Spinal cord (tissue), 10 donors: Measurements from ENCODE around the gene GNA12. TPM values are rescaled to one million over a fixed set of nuclear protein-coding genes. Genes with fewer than 3 reads are reported as not detected.

Source experiments
- DNase-seq, 6 donors: peaks; one replicate each; pipeline versions ENCODE4 v3.0.0 to v3.0.0-alpha.2; 2013 to 2015; ENCODE audit warnings: low spot score in 6 of 6, low read depth in 4 of 6
- H3K27ac ChIP-seq: one replicate; pipeline ENCODE4 v1.5.1; 2013; ENCODE audit warnings: low read depth, low read length, control low read depth
- H3K27me3 ChIP-seq: one replicate; pipeline ENCODE4 v1.6.1; 2013; ENCODE audit warnings: low read length; ENCODE audit not compliant: control insufficient read depth, insufficient read depth
- H3K36me3 ChIP-seq: one replicate; pipeline ENCODE4 v1.6.1; 2013; ENCODE audit warnings: low read length; ENCODE audit not compliant: control insufficient read depth, insufficient read depth
- H3K4me1 ChIP-seq: one replicate; pipeline ENCODE4 v1.6.1; 2013; ENCODE audit warnings: low read length; ENCODE audit not compliant: control insufficient read depth, insufficient read depth
- H3K4me3 ChIP-seq: one replicate; pipeline ENCODE4 v1.5.1; 2013; ENCODE audit warnings: low read depth, low read length, control low read depth
- H3K9me3 ChIP-seq: one replicate; pipeline ENCODE4 v1.6.1; 2013; ENCODE audit warnings: low read length; ENCODE audit not compliant: control insufficient read depth, insufficient read depth
- WGBS: methylation state at CpG from one replicate; pipeline ENCODE4 v1.1.5; 2013; ENCODE audit warnings: missing lambda C conversion rate; ENCODE audit not compliant: insufficient coverage; 5-methylcytosine and 5-hydroxymethylcytosine counted together
- polyA plus RNA-seq, 2 donors: library from polyadenylated mRNA; unstranded; fragments of 120-200 nt; gene quantifications; one replicate each; pipeline ENCODE4 v1.2.1, GENCODE V29; 2013; ENCODE audit not compliant: insufficient read length in 2 of 2
- total RNA-seq, 2 donors: library from RNA; depleted of rRNA in 1 of 2; stranded (reverse); fragments of 120-200 nt in 1 of 2; fragments of >200 nt in 1 of 2; gene quantifications; one replicate each; pipeline versions ENCODE4 v1.2.3 to v1.2.4, GENCODE V29; 2013 to 2014
- donor health status: healthy.

Gene GNA12
- total and polyA plus RNA-seq, 4 donors = 17.9 to 125 (median 64.9) TPM

GRCh38 chr7:2880874-2881533, 36.9 kb upstream of the GNA12 start:
- Histone ChIP-seq H3K4me3 (no peak overlapping the region), H3K4me1 (peaks cover 40% of the 10 kb centered on the region), H3K27me3 (no peaks in the 10 kb centered on the region), H3K9me3 (no peaks in the 10 kb centered on the region), H3K36me3 (no peaks in the 10 kb centered on the region), H3K27ac (no peak overlapping the region)
- peak in 1 of 6 donors; percentile 76 for DNase-seq
- WGBS = 56% methylated on average over 16 of the region's 18 CpGs

- H3K27me3 ChIP-seq = no peaks in the 10 kb centered on the region
- 74% methylated on average over 8 of the region's 8 CpGs for WGBS
- H3K4me1 ChIP-seq = peaks cover 43% of the 10 kb centered on the region
- no peaks in the 10 kb centered on the region for H3K36me3 ChIP-seq
- DNase-seq = peak in 1 of 6 donors; percentile 14
- H3K27ac ChIP-seq = no peak overlapping the region
- no peaks in the 10 kb centered on the region for H3K9me3 ChIP-seq
- H3K4me3 ChIP-seq = no peak overlapping the region
These were observed 35.9 kb upstream of the GNA12 start for GRCh38 chr7:2880051-2880450.

GRCh38 chr7:2879354-2879753, 35.2 kb upstream of the GNA12 start:
- peaks cover 43% of the 10 kb centered on the region for H3K4me1 ChIP-seq
- WGBS = 96% methylated on average over 8 of the region's 8 CpGs
- no peaks in the 10 kb centered on the region for H3K9me3 ChIP-seq
- DNase-seq = no peak
- H3K27ac ChIP-seq = no peak overlapping the region
- H3K4me3 ChIP-seq = no peak overlapping the region
- no peaks in the 10 kb centered on the region for H3K27me3 ChIP-seq
- no peaks in the 10 kb centered on the region for H3K36me3 ChIP-seq

DNA sequence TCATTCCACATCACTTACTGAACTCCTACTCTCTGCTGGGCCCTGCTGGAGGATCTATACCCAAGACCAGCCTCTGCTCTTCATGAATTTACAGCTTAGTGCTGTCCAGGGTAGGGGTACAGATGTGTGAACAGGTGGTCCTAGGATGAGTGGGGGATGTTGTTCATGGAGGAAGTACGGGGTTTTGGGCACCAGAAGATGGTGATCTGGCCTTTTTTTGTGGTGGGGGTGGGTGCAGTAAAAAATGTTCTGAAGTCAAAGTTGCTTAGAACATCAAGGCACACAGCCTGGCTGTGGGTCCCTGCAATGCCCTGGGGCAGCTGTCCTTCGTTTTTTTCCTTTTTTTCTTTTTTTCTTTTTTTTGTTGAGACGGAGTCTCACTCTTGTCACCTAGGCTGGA, 34.2 kb upstream of the GNA12 start:
- Histone ChIP-seq H3K27ac (no peak overlapping the region), H3K27me3 (no peaks in the 10 kb centered on the region), H3K4me1 (peaks cover 43% of the 10 kb centered on the region), H3K4me3 (no peak overlapping the region), H3K9me3 (no peaks in the 10 kb centered on the region), H3K36me3 (no peaks in the 10 kb centered on the region)
- DNase-seq = no peak
- 78% methylated on average over 2 of the region's 3 CpGs for WGBS

DNA sequence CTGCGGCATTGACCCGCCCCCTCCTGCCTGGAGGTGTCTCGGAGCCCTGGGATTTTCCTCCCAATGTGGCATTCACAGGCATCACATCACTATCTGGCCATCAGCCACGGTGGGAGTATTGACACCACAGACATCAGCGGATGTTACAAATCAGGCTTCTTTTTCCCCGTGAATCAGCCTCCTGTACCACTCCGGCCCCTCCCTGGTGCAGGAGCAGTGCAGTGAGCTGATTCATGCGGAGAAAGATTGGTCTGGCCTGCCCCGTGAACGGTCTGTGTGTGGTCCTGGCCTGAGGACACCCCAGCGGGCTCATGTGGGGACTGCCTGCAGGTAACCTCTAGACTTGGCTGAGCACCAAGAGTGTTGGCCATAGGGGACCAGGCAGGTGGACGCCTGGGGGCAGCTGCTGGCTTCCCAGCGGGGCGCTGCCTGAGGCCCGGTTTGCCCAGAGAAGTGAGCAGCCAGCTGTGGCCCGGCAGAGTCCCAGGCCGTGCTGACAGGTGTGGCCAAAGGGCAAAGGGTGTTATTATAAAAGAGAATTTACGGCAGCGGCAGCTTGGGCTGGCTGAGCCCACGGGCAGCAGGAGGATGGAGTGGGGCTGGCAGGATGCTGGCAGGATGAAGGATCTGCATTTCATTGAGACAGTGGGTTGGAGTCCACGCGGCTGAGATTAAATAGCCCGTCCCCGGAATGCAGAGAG, 32.1 kb upstream of the GNA12 start:
- no peak overlapping the region for H3K27ac ChIP-seq
- no peaks in the 10 kb centered on the region for H3K9me3 ChIP-seq
- 35% methylated on average over 18 of the region's 24 CpGs for WGBS
- peaks cover 26% of the 10 kb centered on the region for H3K4me1 ChIP-seq
- DNase-seq = peak in 1 of 6 donors; percentile 79
- H3K36me3 ChIP-seq = no peaks in the 10 kb centered on the region
- no peaks in the 10 kb centered on the region for H3K27me3 ChIP-seq
- no peak overlapping the region for H3K4me3 ChIP-seq

DNA sequence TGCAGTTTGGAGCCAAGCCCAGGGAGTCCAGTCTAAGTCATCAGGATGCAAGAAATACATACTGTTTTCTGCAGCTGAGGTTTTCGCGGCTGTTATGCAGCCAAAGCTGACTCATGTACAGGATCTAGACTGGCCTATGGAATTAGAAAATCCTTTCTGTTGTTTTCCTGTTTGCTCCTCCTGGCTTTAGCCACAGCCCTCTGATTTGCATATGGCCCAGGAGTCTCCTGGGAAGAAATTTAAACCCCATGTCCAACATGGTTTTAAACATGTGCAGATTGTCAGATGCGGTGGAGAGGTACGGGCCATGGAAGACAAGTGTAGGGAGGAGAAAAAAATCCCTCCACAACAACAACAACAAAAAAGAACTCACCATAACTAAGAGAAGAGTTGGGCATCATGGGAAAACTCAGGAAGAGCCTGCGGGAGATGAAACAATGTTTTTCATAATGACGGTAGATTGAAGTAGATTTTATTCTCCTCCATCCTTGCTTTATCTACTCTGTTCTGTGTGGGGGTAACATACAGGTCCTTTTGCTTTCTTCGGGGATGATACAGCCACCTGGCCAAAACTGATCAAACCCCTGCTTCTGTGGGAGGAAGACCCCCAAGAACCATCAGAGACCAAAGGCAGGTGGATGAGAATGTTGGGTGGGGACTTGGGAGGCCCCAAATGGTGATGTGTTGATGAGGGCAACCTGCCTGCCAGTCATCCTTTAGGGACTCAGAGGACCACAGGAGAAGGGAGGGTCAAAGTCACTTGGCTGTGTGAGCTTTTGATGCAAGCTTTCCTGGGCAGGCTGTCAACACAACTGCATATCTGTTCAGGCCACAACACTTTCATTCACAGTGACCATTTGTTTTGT, 29.8 kb upstream of the GNA12 start:
- Histone ChIP-seq H3K4me3 (no peak overlapping the region), H3K9me3 (no peaks in the 10 kb centered on the region), H3K27me3 (no peaks in the 10 kb centered on the region), H3K36me3 (no peaks in the 10 kb centered on the region), H3K4me1 (peaks cover 16% of the 10 kb centered on the region), H3K27ac (no peak overlapping the region)
- DNase-seq = peak in 1 of 6 donors; percentile 52
- WGBS = 82% methylated on average over 3 of the region's 7 CpGs

DNA sequence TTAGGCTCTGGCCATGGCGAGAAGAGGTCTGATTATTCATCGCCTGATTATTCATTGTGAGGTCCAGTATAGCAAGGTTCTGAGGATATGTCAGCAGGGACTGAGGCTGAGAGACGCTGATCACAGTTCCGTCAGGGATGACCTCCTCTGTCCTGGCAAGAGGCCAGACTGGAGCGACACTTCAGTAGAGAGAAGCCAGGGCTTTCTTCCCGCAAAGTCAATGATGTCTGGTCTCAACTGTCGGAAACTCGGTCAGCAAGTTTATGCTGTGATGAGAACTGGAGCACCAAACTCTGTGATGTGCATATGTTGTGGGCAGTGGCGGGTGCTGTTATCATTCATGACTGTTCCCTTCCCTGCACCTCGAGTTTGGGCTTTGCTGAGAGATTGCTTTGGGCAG, 29.0 kb upstream of the GNA12 start:
- DNase-seq = peak in 1 of 6 donors; percentile 51
- no peaks in the 10 kb centered on the region for H3K9me3 ChIP-seq
- H3K27ac ChIP-seq = no peak overlapping the region
- H3K36me3 ChIP-seq = no peaks in the 10 kb centered on the region
- H3K4me3 ChIP-seq = no peak overlapping the region
- H3K27me3 ChIP-seq = no peaks in the 10 kb centered on the region
- H3K4me1 ChIP-seq = peaks cover 16% of the 10 kb centered on the region
- 49% methylated on average over 10 of the region's 10 CpGs for WGBS

- no peaks in the 10 kb centered on the region for H3K36me3 ChIP-seq
- H3K27ac ChIP-seq = no peak overlapping the region
- H3K27me3 ChIP-seq = no peaks in the 10 kb centered on the region
- peaks cover 16% of the 10 kb centered on the region for H3K4me1 ChIP-seq
- DNase-seq = peak in 1 of 6 donors; percentile 70
- no peaks in the 10 kb centered on the region for H3K9me3 ChIP-seq
- no peak overlapping the region for H3K4me3 ChIP-seq
- WGBS = 73% methylated on average over 10 of the region's 10 CpGs
These were observed 28.3 kb upstream of the GNA12 start for GRCh38 chr7:2872296-2872874.

- Histone ChIP-seq H3K4me1 (peaks cover 4% of the 10 kb centered on the region), H3K27me3 (no peaks in the 10 kb centered on the region), H3K4me3 (no peak overlapping the region), H3K36me3 (no peaks in the 10 kb centered on the region), H3K27ac (no peak overlapping the region), H3K9me3 (no peaks in the 10 kb centered on the region)
- 45% methylated on average over 10 of the region's 10 CpGs for WGBS
- no peak for DNase-seq
These were observed 26.4 kb upstream of the GNA12 start for GRCh38 chr7:2870471-2870931.
